HG02678 (cell line): ENCODE data around the gene TGFB2.

Experiments
- ATAC-seq: cut with Tn5 transposase; IDR thresholded peaks from one replicate; pipeline ENCODE4 v1.9.1; 2021; ENCODE audit warnings: mild to moderate bottlenecking, moderate library complexity; ENCODE audit not compliant: unreplicated experiment

TGFB2 gene

GRCh38 chr1:218383681-218384080 lies 38.5 kb downstream of the TGFB2 start:
- ATAC-seq = no peak

- no peak for ATAC-seq
Observed at GRCh38 chr1:218384581-218384993, 39.5 kb downstream of the TGFB2 start.

DNA sequence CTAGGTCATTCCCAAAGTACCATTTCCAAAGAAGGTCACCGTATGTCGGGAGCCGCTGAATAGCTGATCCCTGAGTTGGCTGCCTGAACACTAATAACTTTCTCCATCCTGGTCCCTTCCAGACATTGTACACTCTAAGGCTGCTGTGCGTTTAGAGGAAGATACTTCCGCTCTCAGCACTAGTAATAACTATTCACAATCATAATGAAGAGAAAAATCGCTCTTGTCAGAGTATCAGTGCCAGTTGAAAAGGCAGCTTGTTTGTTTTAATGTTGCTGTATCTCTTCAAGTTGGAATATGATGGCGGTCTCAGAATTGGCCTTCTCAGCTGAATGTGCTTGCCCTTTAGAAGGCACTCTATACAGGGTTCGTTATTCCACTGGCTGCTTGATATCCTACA lies 43.5 kb downstream of the TGFB2 start:
- no peak for ATAC-seq

GRCh38 chr1:218390618-218391017 lies 45.5 kb downstream of the TGFB2 start:
- ATAC-seq = no peak

GRCh38 chr1:218392780-218393179 lies 47.6 kb downstream of the TGFB2 start:
- ATAC-seq = no peak

DNA sequence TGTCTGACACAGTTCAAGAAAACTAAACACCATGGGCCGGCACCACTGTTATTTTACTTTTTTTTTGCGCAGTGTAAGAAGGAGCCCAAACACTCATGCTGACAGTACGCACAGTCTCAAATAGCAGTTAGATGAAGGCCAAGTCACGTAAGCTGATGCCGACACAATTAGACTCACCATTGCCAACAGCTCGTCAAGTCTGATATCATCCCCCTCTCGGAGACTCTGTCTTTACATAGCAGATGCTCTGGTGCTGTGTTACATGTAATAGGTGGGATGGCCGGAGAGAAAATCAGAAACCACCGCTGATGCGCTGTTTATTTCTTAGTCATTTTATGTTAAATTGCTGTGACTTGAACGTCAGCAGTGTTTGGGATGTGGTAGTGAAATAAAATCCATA lies 49.3 kb downstream of the TGFB2 start:
- no peak for ATAC-seq

GRCh38 chr1:218394989-218395388 lies 49.9 kb downstream of the TGFB2 start:
- no peak for ATAC-seq

GRCh38 chr1:218395916-218396315 lies 50.8 kb downstream of the TGFB2 start:
- ATAC-seq = no peak

- no peak for ATAC-seq
Observed at GRCh38 chr1:218397752-218398339, 52.7 kb downstream of the TGFB2 start.

GRCh38 chr1:218400624-218401023 lies 55.5 kb downstream of the TGFB2 start:
- no peak for ATAC-seq

GRCh38 chr1:218401441-218401997 lies 56.4 kb downstream of the TGFB2 start:
- ATAC-seq = no peak

DNA sequence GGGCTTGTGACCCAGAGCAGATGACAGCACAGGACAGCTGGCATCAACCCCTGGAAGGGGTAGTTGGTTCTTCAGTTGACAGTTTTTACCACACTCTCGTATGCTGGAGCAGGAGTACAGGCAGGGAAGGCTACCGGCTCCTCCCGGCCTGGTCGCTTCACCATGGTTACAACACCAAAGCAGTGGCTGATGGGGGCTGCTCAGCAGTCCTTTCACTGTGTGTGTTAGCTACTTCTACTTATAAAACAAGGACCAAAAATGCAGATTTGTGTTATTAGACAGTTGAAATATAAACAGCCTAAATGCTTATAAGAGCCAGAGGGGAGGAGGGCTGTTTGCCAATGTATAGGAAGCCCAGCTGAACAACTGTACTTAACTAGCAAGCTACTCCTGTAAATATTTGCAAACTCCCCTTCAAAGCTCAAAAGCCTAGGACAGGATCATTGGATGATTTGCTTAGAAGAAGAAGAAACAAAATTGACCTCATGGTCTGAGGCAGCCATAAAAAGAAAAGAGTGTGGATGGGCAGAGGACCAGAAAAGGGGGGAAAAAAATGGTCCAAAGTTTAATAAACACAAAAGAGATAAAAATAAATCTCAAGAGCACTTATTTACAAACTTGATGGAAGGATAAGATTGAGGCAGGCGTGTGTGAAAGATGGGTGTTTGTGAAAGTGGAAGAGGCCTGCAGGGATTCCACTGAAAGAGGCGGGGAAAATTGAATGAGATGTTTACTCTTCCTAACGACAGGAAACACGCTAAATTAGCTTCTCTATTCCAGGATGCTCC lies 57.1 kb downstream of the TGFB2 start:
- ATAC-seq = no peak

GRCh38 chr1:218402786-218403120 lies 57.6 kb downstream of the TGFB2 start:
- no peak for ATAC-seq

DNA sequence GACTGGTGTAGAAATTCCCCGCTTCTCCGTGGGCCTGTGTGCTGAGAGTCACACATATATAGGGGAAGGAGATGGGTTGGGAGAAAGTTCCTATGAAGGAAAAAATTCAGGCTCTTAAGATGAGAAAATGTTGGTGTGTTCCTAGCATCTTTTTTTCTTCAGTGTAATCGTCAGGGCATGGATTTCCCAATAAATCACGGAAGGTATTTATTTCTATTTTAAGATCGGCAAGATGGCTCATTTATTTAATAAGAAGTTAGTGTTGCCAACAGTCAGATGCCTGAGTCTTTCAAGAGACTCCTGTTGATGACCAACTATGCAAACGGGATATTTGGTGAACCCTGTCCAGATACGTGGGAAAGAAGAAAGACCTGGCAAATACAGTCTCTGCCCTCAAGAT lies 58.2 kb downstream of the TGFB2 start:
- no peak for ATAC-seq

GRCh38 chr1:218407630-218408029 lies 62.5 kb downstream of the TGFB2 start:
- no peak for ATAC-seq

DNA sequence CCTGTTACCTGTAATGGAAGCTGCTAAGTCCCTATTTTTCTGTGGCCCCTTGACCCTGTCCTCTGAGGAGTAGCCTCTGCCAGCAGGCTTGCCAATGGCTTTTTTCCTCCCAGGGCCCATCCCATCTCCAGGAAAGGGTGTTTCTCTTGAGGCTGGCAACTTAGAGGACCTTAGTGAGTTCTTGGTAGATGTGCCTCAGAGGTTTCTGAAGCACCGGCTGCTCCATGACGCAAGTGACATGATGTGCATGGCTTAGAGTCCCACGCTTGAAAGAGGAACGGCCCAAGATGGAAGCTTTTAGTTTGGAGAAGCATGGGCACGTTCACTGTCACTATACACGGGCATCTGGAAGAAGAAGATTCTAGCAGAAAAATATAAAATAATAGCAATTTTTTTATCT lies 63.0 kb downstream of the TGFB2 start:
- ATAC-seq = no peak

DNA sequence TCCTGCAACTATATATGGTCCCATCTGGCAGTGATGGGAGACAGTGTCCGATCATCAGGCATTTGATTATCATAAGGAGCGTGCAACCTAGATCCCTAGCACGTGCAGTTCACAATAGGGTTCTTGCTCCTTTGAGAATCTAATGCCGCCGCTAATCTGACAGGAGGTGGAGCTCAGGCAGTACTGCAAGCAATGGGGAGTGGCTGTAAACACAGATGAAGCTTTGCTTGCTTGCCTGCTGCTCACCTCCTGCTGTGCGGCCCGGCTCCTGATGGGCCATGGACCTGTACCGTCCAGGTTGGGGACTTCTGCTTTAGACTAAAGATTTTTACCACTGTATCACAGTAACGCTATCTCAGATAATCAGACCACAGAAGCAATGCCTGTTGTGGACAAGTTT lies 63.8 kb downstream of the TGFB2 start:
- ATAC-seq = no peak

- no peak for ATAC-seq
Observed at GRCh38 chr1:218409946-218410510, 64.9 kb downstream of the TGFB2 start.

DNA sequence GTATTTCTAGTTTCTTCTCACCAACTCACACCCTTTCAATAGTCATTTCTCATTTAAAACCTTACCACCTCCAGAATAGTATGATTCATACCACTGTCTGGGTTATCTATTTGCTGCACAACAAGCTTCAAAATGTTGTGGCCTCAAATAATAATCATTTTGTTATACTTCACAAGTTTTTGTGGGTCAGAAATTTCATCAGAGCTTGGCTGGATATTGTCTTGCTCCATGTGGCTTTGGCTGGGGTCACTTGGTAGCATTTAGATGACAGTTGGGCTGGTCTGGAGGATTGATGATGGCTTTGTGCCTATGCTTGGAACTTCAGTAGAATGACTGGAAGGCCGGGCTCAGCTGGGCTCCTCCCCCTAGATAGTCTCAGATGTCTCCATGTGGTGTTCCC lies 66.0 kb downstream of the TGFB2 start:
- no peak for ATAC-seq

DNA sequence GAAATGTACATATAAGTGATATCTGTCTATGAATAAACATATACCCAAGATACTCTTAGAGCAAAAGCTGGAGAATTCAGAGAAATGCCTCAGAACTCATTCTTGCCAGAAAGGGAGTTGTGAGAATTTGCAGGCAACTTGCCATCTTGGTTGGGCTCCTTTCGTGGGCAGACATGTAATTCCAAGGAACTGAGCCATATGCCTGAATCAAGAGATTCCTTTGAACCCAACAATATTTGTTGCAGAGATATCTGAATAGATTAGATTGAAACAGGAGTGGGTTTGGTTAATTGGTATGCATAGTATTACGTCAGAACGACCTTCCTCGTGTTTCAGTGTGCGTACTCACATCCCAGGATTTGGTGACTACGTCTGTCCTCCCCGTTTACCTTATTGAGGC lies 67.0 kb downstream of the TGFB2 start:
- no peak for ATAC-seq

DNA sequence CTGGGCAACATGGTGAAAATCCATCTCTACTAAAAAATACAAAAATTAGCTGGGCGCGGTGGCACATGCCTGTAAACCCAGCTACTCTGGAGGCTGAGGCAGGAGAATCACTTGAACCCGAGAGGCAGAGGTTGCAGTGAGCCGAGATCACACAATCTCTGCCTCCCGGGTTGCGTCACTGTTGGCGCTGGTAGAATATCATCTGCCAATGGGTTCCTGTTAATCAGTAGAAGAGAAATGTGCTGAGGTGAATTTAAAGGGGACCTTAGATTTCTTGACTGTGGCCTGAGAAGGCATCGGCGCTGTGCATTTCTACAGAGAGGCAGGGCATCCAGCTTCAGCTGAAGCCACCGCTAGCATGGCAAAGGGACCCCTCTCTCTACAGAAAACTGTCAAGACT lies 68.0 kb downstream of the TGFB2 start:
- ATAC-seq = no peak

DNA sequence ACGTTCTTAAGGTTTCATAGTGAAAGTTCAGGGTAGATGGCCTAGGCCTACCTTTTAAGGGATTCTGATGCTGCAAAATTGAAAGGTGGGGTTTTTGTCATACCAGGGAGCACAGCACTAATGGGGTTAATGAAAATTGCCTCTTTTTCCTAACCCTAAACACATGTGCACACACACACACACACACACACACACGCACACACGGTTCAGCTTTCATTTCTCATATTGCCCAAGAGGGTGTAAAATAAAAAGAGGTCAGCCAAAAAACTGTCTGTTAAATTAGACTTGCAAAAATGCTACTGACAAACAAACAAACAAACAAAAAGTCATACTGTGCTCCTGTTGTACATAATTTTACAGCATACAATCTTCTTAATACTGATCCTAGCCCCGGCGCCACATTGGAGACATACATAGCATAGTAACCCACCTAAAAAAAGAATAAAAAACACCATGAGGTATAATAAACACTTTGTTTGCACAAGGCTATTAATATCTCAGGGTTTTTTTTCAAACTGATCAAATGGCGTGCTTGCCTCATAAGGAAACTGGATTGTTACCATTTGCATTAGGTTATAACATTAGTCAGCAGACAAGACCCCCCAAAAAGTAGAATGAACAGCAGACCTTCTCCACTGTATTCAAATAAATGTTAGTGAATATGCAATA lies 69.1 kb downstream of the TGFB2 start:
- no peak for ATAC-seq
